Airway epithelial cell (primary cell): ENCODE data around the gene CSF2. TPM values are rescaled to one million over a fixed set of nuclear protein-coding genes. Genes with fewer than 3 reads are reported as not detected.

Experiments used
- total RNA-seq: library from RNA; depleted of rRNA; stranded (reverse); fragments of >200 nt; gene quantifications from 2 replicates; pipeline ENCODE4 v1.2.3, GENCODE V29; 2015

The CSF2 gene
- 0.28 TPM in 1 of 2 replicates, not detected in the other for total RNA-seq

DNA sequence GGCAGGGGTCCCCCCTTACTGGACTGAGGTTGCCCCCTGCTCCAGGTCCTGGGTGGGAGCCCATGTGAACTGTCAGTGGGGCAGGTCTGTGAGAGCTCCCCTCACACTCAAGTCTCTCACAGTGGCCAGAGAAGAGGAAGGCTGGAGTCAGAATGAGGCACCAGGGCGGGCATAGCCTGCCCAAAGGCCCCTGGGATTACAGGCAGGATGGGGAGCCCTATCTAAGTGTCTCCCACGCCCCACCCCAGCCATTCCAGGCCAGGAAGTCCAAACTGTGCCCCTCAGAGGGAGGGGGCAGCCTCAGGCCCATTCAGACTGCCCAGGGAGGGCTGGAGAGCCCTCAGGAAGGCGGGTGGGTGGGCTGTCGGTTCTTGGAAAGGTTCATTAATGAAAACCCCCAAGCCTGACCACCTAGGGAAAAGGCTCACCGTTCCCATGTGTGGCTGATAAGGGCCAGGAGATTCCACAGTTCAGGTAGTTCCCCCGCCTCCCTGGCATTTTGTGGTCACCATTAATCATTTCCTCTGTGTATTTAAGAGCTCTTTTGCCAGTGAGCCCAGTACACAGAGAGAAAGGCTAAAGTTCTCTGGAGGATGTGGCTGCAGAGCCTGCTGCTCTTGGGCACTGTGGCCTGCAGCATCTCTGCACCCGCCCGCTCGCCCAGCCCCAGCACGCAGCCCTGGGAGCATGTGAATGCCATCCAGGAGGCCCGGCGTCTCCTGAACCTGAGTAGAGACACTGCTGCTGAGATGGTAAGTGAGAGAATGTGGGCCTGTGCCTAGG is at the start of gene CSF2:
Gene CSF2 (plus strand): TSS at position 559 of the 783 bp plus-strand sequence. CDS start 35 bp downstream, at position 594.

DNA sequence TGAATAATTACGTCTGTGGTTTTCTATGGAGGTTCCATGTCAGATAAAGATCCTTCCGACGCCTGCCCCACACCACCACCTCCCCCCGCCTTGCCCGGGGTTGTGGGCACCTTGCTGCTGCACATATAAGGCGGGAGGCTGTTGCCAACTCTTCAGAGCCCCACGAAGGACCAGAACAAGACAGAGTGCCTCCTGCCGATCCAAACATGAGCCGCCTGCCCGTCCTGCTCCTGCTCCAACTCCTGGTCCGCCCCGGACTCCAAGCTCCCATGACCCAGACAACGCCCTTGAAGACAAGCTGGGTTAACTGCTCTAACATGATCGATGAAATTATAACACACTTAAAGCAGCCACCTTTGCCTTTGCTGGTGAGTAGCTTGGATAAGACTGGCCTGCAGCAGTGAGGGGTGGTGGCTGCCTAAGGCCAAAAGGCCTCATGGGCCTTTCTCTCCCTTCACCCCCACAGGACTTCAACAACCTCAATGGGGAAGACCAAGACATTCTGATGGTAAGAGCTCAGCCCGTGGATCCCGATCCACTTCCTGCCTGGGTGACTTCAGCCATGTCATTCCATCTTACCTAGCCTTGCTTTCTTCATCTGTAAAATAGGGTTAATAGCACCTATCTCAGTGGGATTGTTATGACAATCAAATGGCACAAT is 13.0 kb upstream of the CSF2 start, which contains the start of gene IL3:
Gene IL3 (plus strand): TSS at position 155 of the 661 bp plus-strand sequence. CDS start 52 bp downstream, at position 207.

Other genes starting within 250 kb of the CSF2 start
- not detected in 2 replicates for gene MEIKIN, start 128.1 kb upstream of the CSF2 start, total RNA-seq
- gene ACSL6, start 62.1 kb upstream of the CSF2 start, total RNA-seq = not detected in 2 replicates
- gene IL3, start 13.1 kb upstream of the CSF2 start, total RNA-seq = not detected in 2 replicates
- gene P4HA2, start 154.1 kb downstream of the CSF2 start, total RNA-seq = 58.1 and 59.9 TPM in 2 replicates
- 61.7 and 92.3 TPM in 2 replicates for gene PDLIM4, start 183.9 kb downstream of the CSF2 start, total RNA-seq
- 0.78 and 1.6 TPM in 2 replicates for gene SLC22A4, start 220.6 kb downstream of the CSF2 start, total RNA-seq